SK-N-MC (cell line): Measurements from ENCODE around the gene RIPK3.

ENCODE experiments used
- DNase-seq: peaks from one replicate; pipeline ENCODE4 v3.0.0-alpha.2; 2011; ENCODE audit warnings: low read depth, low spot score
- H3K27ac ChIP-seq: fragments of 200-600 bp; sonication (generic); 2 replicates; pipeline ENCODE4 v1.5.1; 2016; ENCODE audit warnings: mixed run types
- H3K36me3 ChIP-seq: fragments of 200-600 bp; sonication (generic); 2 replicates; pipeline ENCODE4 v1.6.1; 2017; ENCODE audit warnings: antibody characterized with exemption, low read length, mixed read lengths; ENCODE audit not compliant: insufficient read depth
- H3K4me3 ChIP-seq: fragments of 200-600 bp; sonication (generic); 2 replicates; pipeline ENCODE4 v1.5.1; 2016
- H3K9ac ChIP-seq: fragments of 200-600 bp; sonication (generic); 2 replicates; pipeline ENCODE4 v1.8.0; 2017; ENCODE audit warnings: mixed run types, mixed read lengths; ENCODE audit not compliant: insufficient read length
- H3K9me3 ChIP-seq: fragments of 200-600 bp; sonication (generic); 2 replicates; pipeline ENCODE4 v1.6.1; 2017; ENCODE audit warnings: low read depth, mild to moderate bottlenecking, antibody characterized with exemption, low read length, moderate library complexity, mixed read lengths
- EZH2 ChIP-seq: fragments of 200-600 bp; sonication (generic); IDR thresholded peaks from one replicate; pipeline ENCODE4 v1.6.1; 2017; ENCODE audit warnings: antibody characterized with exemption
- FOXP2 ChIP-seq: optimal IDR thresholded peaks from 2 replicates; pipeline ENCODE3; 2011; ENCODE audit warnings: mild to moderate bottlenecking, moderate library complexity; ENCODE audit not compliant: insufficient read depth; ENCODE audit errors: extremely low read length, control extremely low read depth
- POLR2AphosphoS5 ChIP-seq: IDR thresholded peaks from 2 replicates; pipeline ENCODE4 v1.6.1; 2012; ENCODE audit warnings: mild to moderate bottlenecking, low read depth, low read length, borderline replicate concordance

The RIPK3 gene

GRCh38 chr14:24370748-24371147 lies 31.0 kb upstream of the RIPK3 start:
- H3K36me3 ChIP-seq, result peaks cover 29% of the 10 kb centered on the region; the same call in 1 of the 2 replicates
- H3K9me3 ChIP-seq, result no peaks in the 10 kb centered on the region
- peak overlapping the region; percentile 61 for H3K27ac ChIP-seq
- H3K9ac ChIP-seq, result no peak overlapping the region
- H3K4me3 ChIP-seq, result no peak overlapping the region
- TF ChIP-seq FOXP2, result no peak
- DNase-seq, result no peak

- peak overlapping the region; percentile 61; the same call in 1 of the 2 replicates for H3K27ac ChIP-seq
- no peak overlapping the region for H3K9ac ChIP-seq
- DNase-seq, result no peak
- no peak overlapping the region for H3K4me3 ChIP-seq
- peaks cover 24% of the 10 kb centered on the region; the same call in 1 of the 2 replicates for H3K36me3 ChIP-seq
- H3K9me3 ChIP-seq, result no peaks in the 10 kb centered on the region
- TF ChIP-seq POLR2AphosphoS5, result no peak
- TF ChIP-seq EZH2, result no peak
- TF ChIP-seq FOXP2, result no peak
These were observed 30.3 kb upstream of the RIPK3 start for GRCh38 chr14:24369907-24370687.

- TF ChIP-seq EZH2, result no peak
- no peak for TF ChIP-seq POLR2AphosphoS5
- no peak for TF ChIP-seq FOXP2
- H3K36me3 ChIP-seq, result peaks cover 24% of the 10 kb centered on the region; the same call in 1 of the 2 replicates
- peak overlapping the region; percentile 96; the same call in 1 of the 2 replicates for H3K4me3 ChIP-seq
- no peaks in the 10 kb centered on the region for H3K9me3 ChIP-seq
- H3K27ac ChIP-seq, result no peak overlapping the region
- no peak for DNase-seq
- no peak overlapping the region for H3K9ac ChIP-seq
These were observed 29.7 kb upstream of the RIPK3 start for GRCh38 chr14:24369463-24369862.

- DNase-seq, result no peak
- H3K4me3 ChIP-seq, result peak overlapping the region; percentile 96
- peak; percentile 43 for TF ChIP-seq POLR2AphosphoS5
- TF ChIP-seq FOXP2, result no peak
- H3K9me3 ChIP-seq, result no peaks in the 10 kb centered on the region
- H3K9ac ChIP-seq, result peak overlapping the region; percentile 78
- peaks cover 16% of the 10 kb centered on the region; the same call in 1 of the 2 replicates for H3K36me3 ChIP-seq
- H3K27ac ChIP-seq, result peak overlapping the region; percentile 36; the same call in 1 of the 2 replicates
These were observed 28.9 kb upstream of the RIPK3 start for GRCh38 chr14:24368562-24369252.

GRCh38 chr14:24368212-24368561 lies 28.4 kb upstream of the RIPK3 start:
- TF ChIP-seq FOXP2 (no peak), EZH2 (no peak), POLR2AphosphoS5 (no peak)
- Histone ChIP-seq H3K9me3 (no peaks in the 10 kb centered on the region), H3K9ac (peak overlapping the region; percentile 78), H3K27ac (peak overlapping the region; percentile 2; the same call in 1 of the 2 replicates), H3K4me3 (peak overlapping the region; percentile 96), H3K36me3 (peaks cover 11% of the 10 kb centered on the region; the same call in 1 of the 2 replicates)
- no peak for DNase-seq

GRCh38 chr14:24367514-24368211 lies 27.9 kb upstream of the RIPK3 start, which contains the start of gene NFATC4:
Gene NFATC4 (plus strand): TSS chr14:24368184. CDS start chr14:24368341, 157 bp downstream.
- Histone ChIP-seq H3K4me3 (peak within 1 kb of the TSS; percentile 96), H3K36me3 (peaks cover 6% of the 10 kb centered on the region; the same call in 1 of the 2 replicates), H3K27ac (peak within 1 kb of the TSS; percentile 97), H3K9me3 (no peaks in the 10 kb centered on the region), H3K9ac (peak within 1 kb of the TSS; percentile 79)
- TF ChIP-seq FOXP2 (no peak), EZH2 (no peak), POLR2AphosphoS5 (no peak)
- peak; percentile 80 for DNase-seq

- peak; percentile 57 for DNase-seq
- Histone ChIP-seq H3K4me3 (peak overlapping the region; percentile 96), H3K9ac (peak overlapping the region; percentile 79), H3K9me3 (no peaks in the 10 kb centered on the region), H3K27ac (peak overlapping the region; percentile 97), H3K36me3 (no peaks in the 10 kb centered on the region; the same call in 1 of the 2 replicates)
- no peak for TF ChIP-seq EZH2
- TF ChIP-seq POLR2AphosphoS5, result peak; percentile 24; the same call in 1 of the 2 replicates
These were observed 27.1 kb upstream of the RIPK3 start for GRCh38 chr14:24366721-24367513.
